SK-N-SH (cell line): ENCODE data around the gene SLC22A6. TPM values are rescaled to one million over a fixed set of nuclear protein-coding genes. Genes with fewer than 3 reads are reported as not detected.

Experiments
- CTCF ChIA-PET: fragments of 300-600, 350-600 bp; formaldehyde crosslinking; extraction: SDS; loops from one replicate; lab custom pipeline; 2021; lab: Yijun Ruan, JAX
- POLR2A ChIA-PET: fragments of 350-600 bp; sonication (Branson Sonifier 250); formaldehyde crosslinking; extraction: SDS; loops from one replicate; lab custom pipeline; 2020; ENCODE audit warnings: antibody characterized with exemption, inconsistent platforms; lab: Yijun Ruan, JAX
- DNase-seq: peaks from one replicate; pipeline ENCODE4 v3.0.0; 2012
- H2AFZ ChIP-seq: fragments of 200-600 bp; sonication (generic); 2 replicates; pipeline ENCODE4 v1.8.1; 2016; ENCODE audit warnings: antibody characterized with exemption, mild to moderate bottlenecking, low read depth
- H3F3A ChIP-seq: fragments of 200-600 bp; sonication (generic); replicated peaks from 2 replicates; pipeline ENCODE3; 2016; ENCODE audit warnings: antibody characterized with exemption, mild to moderate bottlenecking; ENCODE audit not compliant: insufficient read depth
- H3K27ac ChIP-seq, 2 experiments: fragments of 200-500 bp in 1 of 2; fragments of 200-600 bp in 1 of 2; sonication (Bioruptor generic) in 1 of 2; sonication (generic), shearing (Covaris generic) in 1 of 2; 2 replicates each; pipeline versions ENCODE4 v1.5.1 to v1.6.1; 2014 to 2016; ENCODE audit warnings: low read depth in 2 of 2, inconsistent platforms in 1 of 2, low read length in 1 of 2, mild to moderate bottlenecking in 1 of 2, mixed read lengths in 1 of 2
- H3K27me3 ChIP-seq: fragments of 200-600 bp; sonication (generic), shearing (Covaris generic); 2 replicates; pipeline ENCODE4 v1.6.1; 2016; ENCODE audit warnings: mixed run types; ENCODE audit not compliant: insufficient read depth
- H3K36me3 ChIP-seq, 2 experiments: fragments of 200-500 bp in 1 of 2; fragments of 200-600 bp in 1 of 2; sonication (Bioruptor generic) in 1 of 2; sonication (generic) in 1 of 2; replicated peaks in 1 of 2; 2 replicates each; pipeline versions ENCODE3 to v1.5.1; 2014 to 2016; ENCODE audit warnings: low read length in 1 of 2, mild to moderate bottlenecking in 1 of 2; ENCODE audit not compliant: insufficient read depth in 2 of 2, control insufficient read depth in 1 of 2
- H3K4me1 ChIP-seq, 2 experiments: fragments of 200-500 bp in 1 of 2; fragments of 200-600 bp in 1 of 2; sonication (Bioruptor generic) in 1 of 2; sonication (generic), shearing (Covaris generic) in 1 of 2; 2 replicates each; pipeline versions ENCODE4 v1.5.1 to v1.6.1; 2014 to 2016; ENCODE audit warnings: low read depth in 1 of 2, low read length in 1 of 2, mixed run types in 1 of 2; ENCODE audit not compliant: insufficient read depth in 2 of 2, control insufficient read depth in 1 of 2
- H3K4me2 ChIP-seq: fragments of 200-600 bp; sonication (generic), shearing (Covaris generic); 2 replicates; pipeline ENCODE4 v1.6.1; 2017; ENCODE audit warnings: mixed run types
- H3K4me3 ChIP-seq, 2 experiments: fragments of 200-500 bp in 1 of 2; fragments of 200-600 bp in 1 of 2; sonication (Bioruptor generic) in 1 of 2; sonication (generic), shearing (Covaris generic) in 1 of 2; 2 replicates each; pipeline versions ENCODE4 v1.5.1 to v1.8.1; 2014 to 2016; ENCODE audit warnings: low read depth in 2 of 2, inconsistent platforms in 1 of 2, low read length in 1 of 2, mild to moderate bottlenecking in 1 of 2, mixed read lengths in 1 of 2, moderate library complexity in 1 of 2
- H3K79me2 ChIP-seq: fragments of 200-600 bp; sonication (generic); 2 replicates; pipeline ENCODE4 v1.8.1; 2017; ENCODE audit warnings: mild to moderate bottlenecking; ENCODE audit not compliant: insufficient read depth
- H3K9ac ChIP-seq: fragments of 200-600 bp; sonication (generic); 2 replicates; pipeline ENCODE4 v1.6.1; 2017; ENCODE audit warnings: mixed run types
- H3K9me2 ChIP-seq: fragments of 200-600 bp; sonication (generic); 2 replicates; pipeline ENCODE4 v1.6.1; 2017; ENCODE audit warnings: mixed run types
- H3K9me3 ChIP-seq: fragments of 200-600 bp; sonication (generic); 2 replicates; pipeline ENCODE4 v1.6.1; 2017; ENCODE audit warnings: mixed run types, mild to moderate bottlenecking, moderate library complexity
- H4K20me1 ChIP-seq: fragments of 200-600 bp; sonication (generic); 2 replicates; pipeline ENCODE4 v1.6.1; 2017; ENCODE audit warnings: mild to moderate bottlenecking, mixed run types; ENCODE audit not compliant: insufficient read depth
- CHD2 ChIP-seq: fragments of 150-350 bp; IDR thresholded peaks from 2 replicates; pipeline ENCODE4 v1.6.1; 2018; ENCODE audit warnings: low read length; ENCODE audit not compliant: partially characterized antibody
- CTCF ChIP-seq: fragments of 200-600 bp; sonication (generic); IDR thresholded peaks from 2 replicates; pipeline ENCODE4 v1.6.1; 2017; ENCODE audit warnings: antibody characterized with exemption, mild to moderate bottlenecking, moderate library complexity
- EP300 ChIP-seq, 2 experiments: IDR thresholded peaks; 2 replicates each; pipeline versions ENCODE4 v1.4.0 to v1.6.1; 2012; ENCODE audit warnings: borderline replicate concordance in 1 of 2, low read depth in 1 of 2, low read length in 1 of 2
- FOXJ3 ChIP-seq: sonication (generic); formaldehyde crosslinking; IDR thresholded peaks from 2 replicates; pipeline ENCODE4 v1.5.1; 2020; ENCODE audit warnings: mild to moderate bottlenecking, missing genetic modification reagents
- FOXM1 ChIP-seq: IDR thresholded peaks from 2 replicates; pipeline ENCODE4 v1.4.0; 2012; ENCODE audit warnings: low read depth, mild to moderate bottlenecking
- GATA2 ChIP-seq: sonication (generic); formaldehyde crosslinking; IDR thresholded peaks from 2 replicates; pipeline ENCODE4 v1.5.0; 2020; ENCODE audit warnings: mild to moderate bottlenecking, missing genetic modification reagents
- MEF2A ChIP-seq: IDR thresholded peaks from 2 replicates; pipeline ENCODE4 v1.4.0; 2012; ENCODE audit warnings: low read depth, borderline replicate concordance
- MXI1 ChIP-seq: IDR thresholded peaks from 2 replicates; pipeline ENCODE4 v1.6.1; 2012; ENCODE audit warnings: mild to moderate bottlenecking, low read depth, low read length, improper control_type of control experiment
- POLR2AphosphoS5 ChIP-seq: IDR thresholded peaks from 2 replicates; pipeline ENCODE4 v1.6.1; 2012; ENCODE audit warnings: low read depth, low read length
- RXRA ChIP-seq: IDR thresholded peaks from 2 replicates; pipeline ENCODE4 v1.4.0; 2012; ENCODE audit warnings: low read depth, mild to moderate bottlenecking, borderline replicate concordance
- TCF12 ChIP-seq: IDR thresholded peaks from 2 replicates; pipeline ENCODE4 v1.4.0; 2012
- TEAD4 ChIP-seq: IDR thresholded peaks from 2 replicates; pipeline ENCODE4 v1.4.0; 2012; ENCODE audit warnings: mild to moderate bottlenecking, borderline replicate concordance; ENCODE audit not compliant: insufficient read depth
- USF2 ChIP-seq: fragments of 150-350 bp; IDR thresholded peaks from 2 replicates; pipeline ENCODE4 v1.6.1; 2017; ENCODE audit warnings: antibody characterized with exemption, low read length, low read depth, borderline replicate concordance
- YY1 ChIP-seq: IDR thresholded peaks from 2 replicates; pipeline ENCODE4 v1.4.0; 2012; ENCODE audit warnings: low read depth, mild to moderate bottlenecking
- ZBTB33 ChIP-seq: IDR thresholded peaks from 2 replicates; pipeline ENCODE4 v1.4.0; 2012; ENCODE audit warnings: low read depth, borderline replicate concordance
- WGBS: methylation state at CpG from one replicate; pipeline ENCODE4 v1.1.6; 2017; ENCODE audit warnings: low lambda C conversion rate; 5-methylcytosine and 5-hydroxymethylcytosine counted together
- polyA plus RNA-seq, 3 experiments: library from polyadenylated mRNA; depleted of rRNA; stranded (reverse); fragments of >200 nt; gene quantifications; 2 replicates each; pipeline ENCODE4 v1.2.3, GENCODE V29; 2012
- small RNA-seq, 7 experiments: library from RNA; depleted of rRNA; stranded (forward); fragments of <200 nt; gene quantifications; one replicate each; pipeline ENCODE3, GENCODE V24; 2012
- TF ChIP-seq, protein P1 (sequence below): fragments of 150-350 bp; IDR thresholded peaks from 2 replicates; pipeline ENCODE4 v1.6.1; 2016; ENCODE audit warnings: mild to moderate bottlenecking, low read depth, low read length
- TF ChIP-seq, protein P2 (sequence below): IDR thresholded peaks from 2 replicates; pipeline ENCODE4 v1.4.0; 2012; ENCODE audit warnings: low read depth, borderline replicate concordance

The SLC22A6 gene
- polyA plus RNA-seq, 1 of the 3 experiments (the other 2 are of a cell fraction): not detected

DNA sequence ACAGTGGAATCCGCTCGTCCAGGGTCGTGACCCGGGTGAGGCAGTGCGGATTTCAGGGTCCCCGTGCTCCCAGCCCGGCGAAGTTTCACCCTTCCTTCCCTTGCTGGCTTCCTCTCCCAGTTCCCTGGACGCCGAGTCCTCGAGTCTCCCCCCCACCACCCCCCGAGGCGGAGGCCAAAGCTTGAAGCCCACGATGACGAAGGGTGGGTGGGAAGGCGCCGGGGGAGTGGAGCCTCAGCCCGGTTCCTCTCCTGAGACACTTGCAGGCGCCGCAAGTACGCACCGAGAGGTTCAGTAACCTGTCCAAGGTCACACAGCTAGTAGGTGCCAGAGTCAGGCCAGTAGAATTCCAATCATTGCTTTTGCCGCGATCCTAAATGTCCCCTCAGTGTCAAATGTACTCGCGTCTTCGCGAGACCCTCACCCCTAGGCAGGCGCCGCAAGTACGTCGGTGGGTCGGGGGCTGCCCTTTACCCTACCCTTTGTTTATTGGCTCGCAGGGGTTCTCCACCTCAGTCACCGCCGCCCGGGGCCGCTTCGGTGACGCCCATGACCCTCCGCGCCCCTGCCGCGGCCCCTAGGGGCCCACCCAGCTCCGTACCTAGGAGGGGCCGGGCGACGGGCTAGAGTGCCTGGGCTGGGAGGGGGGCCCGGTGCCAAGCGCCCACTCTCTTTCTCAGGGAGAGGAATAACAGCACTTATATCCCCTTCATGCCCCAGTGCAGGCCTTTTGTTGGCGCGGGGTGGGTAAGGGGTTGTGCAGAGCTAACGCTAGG, 57.9 kb downstream of the SLC22A6 start:
- Histone ChIP-seq H3K4me1 (peaks cover 0 to 35% of the 10 kb centered on the region in 2 experiments; a peak in 1 of 4 replicates), H3K4me3 (no peak overlapping the region), H2AFZ (no peak overlapping the region), H3K9me3 (no peaks in the 10 kb centered on the region), H3K36me3 (no peaks in the 10 kb centered on the region), H3K9me2 (no peaks in the 10 kb centered on the region), H4K20me1 (no peaks in the 10 kb centered on the region), H3F3A (no peaks in the 10 kb centered on the region), H3K27me3 (no peaks in the 10 kb centered on the region), H3K4me2 (no peak overlapping the region), H3K27ac (no peak overlapping the region), H3K9ac (no peak overlapping the region), H3K79me2 (no peaks in the 10 kb centered on the region)
- ChIA-PET POLR2A (no interaction called here), CTCF (interaction anchor here (0.9 to 6.9 kb wide), 4 partner anchors 20 to 96 kb away, joined by 3 to 54 read pairs (median 13); no protein-coding TSS in a partner anchor)
- TF ChIP-seq MXI1 (no peak), EP300 (IDR thresholded peaks at IDR 0.05; ENCODE audit: borderline replicate concordance in 1 of 2, low read depth in 1 of 2, low read length in 1 of 2) (no peak), FOXM1 (no peak), CHD2 (no peak), FOXJ3 (no peak), CTCF (no peak), POLR2AphosphoS5 (no peak), MEF2A (no peak), RXRA (no peak), YY1 (no peak), TCF12 (no peak), GATA2 (CRISPR knock-in tag) (no peak), ZBTB33 (no peak), TEAD4 (no peak), USF2 (no peak)
- TF ChIP-seq, protein P1, sequence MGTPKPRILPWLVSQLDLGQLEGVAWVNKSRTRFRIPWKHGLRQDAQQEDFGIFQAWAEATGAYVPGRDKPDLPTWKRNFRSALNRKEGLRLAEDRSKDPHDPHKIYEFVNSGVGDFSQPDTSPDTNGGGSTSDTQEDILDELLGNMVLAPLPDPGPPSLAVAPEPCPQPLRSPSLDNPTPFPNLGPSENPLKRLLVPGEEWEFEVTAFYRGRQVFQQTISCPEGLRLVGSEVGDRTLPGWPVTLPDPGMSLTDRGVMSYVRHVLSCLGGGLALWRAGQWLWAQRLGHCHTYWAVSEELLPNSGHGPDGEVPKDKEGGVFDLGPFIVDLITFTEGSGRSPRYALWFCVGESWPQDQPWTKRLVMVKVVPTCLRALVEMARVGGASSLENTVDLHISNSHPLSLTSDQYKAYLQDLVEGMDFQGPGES: no peak
- TF ChIP-seq, protein P2, sequence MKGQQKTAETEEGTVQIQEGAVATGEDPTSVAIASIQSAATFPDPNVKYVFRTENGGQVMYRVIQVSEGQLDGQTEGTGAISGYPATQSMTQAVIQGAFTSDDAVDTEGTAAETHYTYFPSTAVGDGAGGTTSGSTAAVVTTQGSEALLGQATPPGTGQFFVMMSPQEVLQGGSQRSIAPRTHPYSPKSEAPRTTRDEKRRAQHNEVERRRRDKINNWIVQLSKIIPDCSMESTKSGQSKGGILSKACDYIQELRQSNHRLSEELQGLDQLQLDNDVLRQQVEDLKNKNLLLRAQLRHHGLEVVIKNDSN: no peak
- WGBS: 81% methylated on average over 30 of the region's 53 CpGs
- DNase-seq: no peak

Small RNA genes lying within 50 kb of the gene (small RNA-seq; reads per million reads assigned to genes)
- 0 reads per million in 7 experiments for gene RN7SL259P

Other genes with a start within 250 kb of the SLC22A6 start
- 2.1 and 3.3 TPM in 2 replicates for gene ZBTB3, start 230.8 kb downstream of the SLC22A6 start, polyA plus RNA-seq (2012; rRNA removed)
- gene POLR2G, start 223.4 kb downstream of the SLC22A6 start, polyA plus RNA-seq (2012; rRNA removed): 268 and 293 TPM in 2 replicates
- 33.6 and 34.4 TPM in 2 replicates for gene TAF6L, start 213.6 kb downstream of the SLC22A6 start, polyA plus RNA-seq (2012; rRNA removed)
- 69.6 and 73.3 TPM in 2 replicates for gene TMEM179B, start 197.6 kb downstream of the SLC22A6 start, polyA plus RNA-seq (2012; rRNA removed)
- gene TMEM223, start 193.0 kb downstream of the SLC22A6 start, polyA plus RNA-seq (2012; rRNA removed): 30.4 and 40.7 TPM in 2 replicates
- gene NXF1, start 179.5 kb downstream of the SLC22A6 start, polyA plus RNA-seq (2012; rRNA removed): 47.6 and 59.7 TPM in 2 replicates
- 24.2 and 27.4 TPM in 2 replicates for gene STX5, start 152.9 kb downstream of the SLC22A6 start, polyA plus RNA-seq (2012; rRNA removed)
- gene TEX54, start 152.1 kb downstream of the SLC22A6 start, polyA plus RNA-seq (2012; rRNA removed): not detected in 2 replicates
- gene WDR74, start 145.4 kb downstream of the SLC22A6 start, polyA plus RNA-seq (2012; rRNA removed): 132 TPM in 2 replicates
- 212 and 308 TPM in 2 replicates for gene SLC3A2, start 104.1 kb downstream of the SLC22A6 start, polyA plus RNA-seq (2012; rRNA removed)
- not detected in 2 replicates for gene CHRM1, start 63.6 kb downstream of the SLC22A6 start, polyA plus RNA-seq (2012; rRNA removed)
- gene SLC22A8, start 30.9 kb upstream of the SLC22A6 start, polyA plus RNA-seq (2012; rRNA removed): not detected in 2 replicates
- gene SLC22A24, start 159.3 kb upstream of the SLC22A6 start, polyA plus RNA-seq (2012; rRNA removed): not detected in 2 replicates